ENCODE results near the gene ZNF48.

ZNF48 gene

GRCh38 chr16:30357715-30358576, 37.3 kb upstream of the ZNF48 start:
- DNase-seq (ENCODE audit: extremely low spot score, insufficient read length, low read depth), result no peak
- no peak for FAIRE-seq

GRCh38 chr16:30358577-30358936, 36.7 kb upstream of the ZNF48 start:
- DNase-seq (ENCODE audit: extremely low spot score, insufficient read length, low read depth), result no peak
- no peak for FAIRE-seq

DNA sequence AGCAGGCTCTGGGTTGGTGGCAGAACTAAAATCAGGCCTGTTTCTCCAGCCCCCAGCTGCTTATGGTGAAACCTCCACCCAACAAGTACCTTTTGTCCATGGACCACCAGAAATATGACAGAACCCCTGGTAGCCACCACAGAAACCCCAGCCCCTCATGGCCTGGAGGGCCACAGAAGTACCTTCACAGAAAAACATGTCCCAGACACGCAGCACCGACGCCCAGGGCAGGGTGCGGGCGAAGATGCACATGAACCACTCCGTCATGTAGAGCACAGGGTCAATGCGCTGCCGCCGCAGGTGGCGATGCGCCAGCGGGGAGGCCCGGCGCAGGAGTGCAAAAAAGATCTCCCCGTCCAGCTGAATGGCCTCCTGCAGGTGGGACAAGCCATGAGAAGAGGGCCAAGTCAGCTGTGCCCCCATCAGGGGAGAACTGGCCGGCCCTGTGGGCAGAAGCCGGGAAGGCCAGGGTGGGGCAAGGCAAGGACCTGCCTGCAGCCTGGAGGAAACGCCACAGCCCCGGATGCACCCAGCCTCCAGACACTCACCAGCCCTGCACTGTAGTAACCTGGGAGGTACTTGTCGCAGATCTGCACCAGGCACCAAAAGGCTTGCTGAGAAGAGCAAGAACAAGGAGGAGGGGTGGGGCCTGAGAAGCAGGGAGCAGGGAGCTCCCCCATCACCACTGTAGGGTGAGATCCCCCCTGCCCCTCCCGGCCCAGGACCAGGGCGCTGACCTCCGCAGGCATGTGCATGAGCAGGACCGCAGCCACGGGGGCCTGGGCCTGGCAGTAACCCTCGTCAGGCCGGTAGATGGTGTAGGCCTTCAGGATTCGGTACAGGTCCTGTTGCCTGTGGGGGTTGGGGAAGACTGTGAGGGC, 36.0 kb upstream of the ZNF48 start:
- DNase-seq (ENCODE audit: extremely low spot score, insufficient read length, low read depth) (no peak), FAIRE-seq (no peak)

GRCh38 chr16:30359871-30360170, 35.4 kb upstream of the ZNF48 start:
- DNase-seq (ENCODE audit: extremely low spot score, insufficient read length, low read depth) (no peak), FAIRE-seq (no peak)

- no peak for FAIRE-seq
Observed at GRCh38 chr16:30361180-30361579, 34.0 kb upstream of the ZNF48 start.

DNA sequence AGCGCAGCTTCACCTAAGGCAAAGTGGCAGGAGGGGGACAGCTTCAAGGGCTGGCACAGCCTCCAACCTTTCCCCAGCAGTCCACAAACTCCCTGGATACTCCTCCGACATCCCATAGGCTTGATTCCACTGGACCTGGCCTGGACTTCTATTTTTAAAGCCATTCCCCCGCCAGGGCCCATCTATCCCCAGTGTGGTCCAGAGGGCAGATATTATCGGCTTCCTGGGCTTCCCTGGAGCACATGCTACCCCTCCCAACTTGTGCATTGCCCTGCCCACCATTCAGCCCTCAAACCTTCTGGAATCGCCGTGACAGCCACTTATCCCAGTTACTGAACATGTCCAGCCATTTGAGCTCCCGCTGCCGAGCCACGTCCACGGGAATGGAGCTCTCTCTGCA, 30.0 kb upstream of the ZNF48 start:
- no peak for FAIRE-seq
- no peak for DNase-seq (ENCODE audit: extremely low spot score, insufficient read length, low read depth)

More at GRCh38 chr16:30361180-30361579, 34.0 kb upstream of the ZNF48 start:
- no peak for DNase-seq (ENCODE audit: extremely low spot score, insufficient read length, low read depth)

GRCh38 chr16:30366511-30366910, 28.7 kb upstream of the ZNF48 start:
- DNase-seq (ENCODE audit: extremely low spot score, insufficient read length, low read depth) (no peak), FAIRE-seq (no peak)

GRCh38 chr16:30367349-30368009, 27.7 kb upstream of the ZNF48 start:
- FAIRE-seq, result no peak

DNA sequence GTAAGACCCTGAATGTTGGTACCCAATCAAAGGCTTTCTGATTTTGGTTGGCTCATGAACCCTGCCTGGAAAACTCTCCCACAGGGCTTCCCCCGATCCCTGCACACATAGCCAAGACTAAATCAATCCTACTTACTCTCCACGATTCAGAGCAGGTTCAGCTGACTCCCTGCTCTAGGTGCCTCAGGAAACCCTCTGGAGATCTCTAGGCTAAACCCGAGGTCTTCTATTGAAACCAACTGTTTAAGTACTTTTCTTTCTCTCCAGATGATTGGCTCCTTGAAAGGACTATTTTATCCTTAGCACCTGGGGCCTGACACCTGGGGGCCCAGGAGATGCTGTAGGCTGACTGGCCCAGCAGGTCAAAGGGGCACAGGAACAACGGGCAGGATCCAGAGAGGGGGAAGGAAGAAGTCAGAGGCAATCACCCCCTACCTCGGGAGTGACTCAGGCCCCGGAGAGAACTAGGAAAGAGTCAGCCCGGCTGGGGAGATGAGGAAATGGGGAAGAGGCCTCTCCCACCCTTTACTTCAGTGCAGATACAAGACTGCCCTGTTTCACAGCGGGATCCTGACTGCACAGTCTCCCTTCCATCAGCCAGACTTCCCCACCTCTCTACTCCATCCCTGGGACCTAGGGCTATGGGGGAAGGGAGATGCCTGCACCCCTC, 27.0 kb upstream of the ZNF48 start:
- FAIRE-seq (no peak), DNase-seq (ENCODE audit: extremely low spot score, insufficient read length, low read depth) (no peak)

More at GRCh38 chr16:30367349-30368009, 27.7 kb upstream of the ZNF48 start:
- DNase-seq (ENCODE audit: extremely low spot score, insufficient read length, low read depth), result no peak

DNA sequence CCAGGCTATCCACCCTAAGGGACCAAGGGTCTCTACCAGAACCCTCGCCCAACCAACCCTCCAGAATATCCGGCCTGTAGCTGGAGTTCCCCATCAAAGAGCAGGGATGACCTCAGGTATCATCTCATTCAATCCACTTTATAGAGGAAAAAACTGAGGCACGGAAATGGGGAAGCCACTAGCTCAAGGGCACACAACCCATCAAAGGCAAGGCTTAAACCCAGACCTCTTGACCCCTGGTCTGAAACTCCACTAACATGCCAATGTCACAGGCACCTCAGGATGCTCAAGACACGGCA, 26.5 kb upstream of the ZNF48 start:
- FAIRE-seq (no peak), DNase-seq (ENCODE audit: extremely low spot score, insufficient read length, low read depth) (no peak)

GRCh38 chr16:30369091-30369937, 25.9 kb upstream of the ZNF48 start:
- FAIRE-seq (no peak), DNase-seq (ENCODE audit: extremely low spot score, insufficient read length, low read depth) (no peak)

DNA sequence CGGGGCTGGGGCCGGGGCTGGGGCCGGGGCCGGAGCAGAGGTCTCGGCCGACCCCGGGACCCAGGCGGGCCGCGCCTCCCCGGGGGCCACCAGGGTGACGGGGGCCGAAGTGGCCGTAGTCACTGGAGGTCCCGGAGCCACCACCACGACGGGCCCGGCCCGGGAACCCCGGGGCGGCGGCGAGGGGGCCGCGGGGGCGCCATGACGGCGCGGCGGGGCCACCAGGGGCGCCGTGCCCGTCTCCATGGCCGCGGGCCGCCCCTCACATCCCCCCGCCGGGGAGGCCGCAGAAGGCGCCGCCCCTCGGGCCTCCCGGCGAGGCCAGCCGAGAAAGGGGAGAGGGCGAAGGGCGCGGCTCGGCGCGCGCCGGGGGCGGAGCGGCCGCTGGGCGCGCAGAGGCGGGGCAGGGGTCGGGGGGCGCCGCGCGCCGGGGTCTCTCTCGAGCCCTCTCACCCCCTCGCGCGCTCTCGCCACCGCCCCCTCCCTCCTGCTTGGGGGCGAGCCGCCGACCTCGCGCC, 25.2 kb upstream of the ZNF48 start:
- DNase-seq (ENCODE audit: extremely low spot score, insufficient read length, low read depth), result no peak
- no peak for FAIRE-seq

DNA sequence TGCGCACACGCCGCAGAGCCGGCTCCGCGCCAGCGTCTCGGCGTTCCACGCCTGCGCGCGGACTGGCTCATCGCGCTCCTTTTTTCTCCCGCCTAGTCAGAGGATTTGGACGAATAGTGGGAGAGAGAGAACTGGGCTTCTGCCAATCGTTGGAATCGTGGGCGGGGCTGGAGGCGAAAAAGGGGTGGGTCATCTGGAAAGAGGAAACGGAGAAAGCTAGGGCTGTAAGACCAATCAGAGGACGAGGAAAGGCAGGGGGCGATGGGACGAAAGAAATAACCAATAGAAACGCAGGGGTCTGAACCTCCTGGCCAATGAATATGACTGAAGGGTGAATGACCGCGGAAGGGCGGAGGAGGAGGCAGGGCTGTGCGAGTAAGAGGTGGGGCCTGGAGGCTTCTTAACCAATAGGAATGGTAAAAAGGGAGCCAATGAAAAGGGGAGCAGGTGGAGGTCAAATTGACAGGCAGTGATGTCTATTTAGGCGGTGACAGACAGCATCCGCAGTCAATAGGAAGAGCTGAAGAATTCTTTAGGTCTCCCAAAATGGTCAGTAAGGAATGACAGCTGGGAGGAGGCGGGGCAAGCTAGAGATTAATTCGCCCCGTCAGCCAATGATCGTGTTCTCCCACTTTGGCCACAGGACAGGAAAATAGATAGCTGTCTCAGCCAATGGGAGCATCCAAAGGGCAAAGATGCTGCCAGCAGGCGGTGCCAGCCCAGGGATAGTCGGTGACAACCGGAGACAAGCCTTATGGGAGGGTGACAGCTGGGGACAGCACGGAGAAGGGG, 24.6 kb upstream of the ZNF48 start, which contains the start of gene TBC1D10B:
TSS of gene TBC1D10B (minus strand) at position 39 of the 792 bp plus-strand sequence. CDS start 311 bp downstream, outside the sequence.
- DNase-seq (ENCODE audit: extremely low spot score, insufficient read length, low read depth) (peak; percentile 86), FAIRE-seq (peak; percentile 100)

GRCh38 chr16:30371248-30371816, 23.9 kb upstream of the ZNF48 start:
- DNase-seq (ENCODE audit: extremely low spot score, insufficient read length, low read depth) (no peak), FAIRE-seq (no peak)

DNA sequence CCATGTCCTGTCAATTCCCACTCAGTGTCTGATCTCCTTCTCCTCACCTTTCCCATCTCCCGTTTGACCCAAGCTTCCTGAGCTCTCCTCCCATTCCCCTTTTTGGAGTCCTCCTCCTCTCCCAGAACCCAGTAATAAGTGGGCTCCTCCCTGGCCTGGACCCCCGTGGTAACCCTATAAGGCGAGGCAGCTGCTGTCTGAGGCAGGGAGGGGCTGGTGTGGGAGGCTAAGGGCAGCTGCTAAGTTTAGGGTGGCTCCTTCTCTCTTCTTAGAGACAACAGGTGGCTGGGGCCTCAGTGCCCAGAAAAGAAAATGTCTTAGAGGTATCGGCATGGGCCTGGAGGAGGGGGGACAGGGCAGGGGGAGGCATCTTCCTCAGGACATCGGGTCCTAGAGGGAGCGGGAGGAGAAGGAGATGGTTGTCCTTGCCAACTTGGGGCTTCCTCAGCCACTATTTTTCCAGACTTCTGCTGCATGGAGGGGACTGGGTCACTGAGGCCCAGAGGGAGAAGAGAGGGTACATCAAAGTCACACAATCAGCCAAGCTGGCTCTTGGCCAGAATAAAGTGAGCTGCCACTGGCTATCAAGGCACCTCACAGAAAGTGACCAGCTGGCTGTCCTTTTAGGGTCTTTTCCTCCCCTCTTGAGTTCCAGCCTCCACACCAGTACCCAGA, 23.0 kb upstream of the ZNF48 start:
- DNase-seq (ENCODE audit: extremely low spot score, insufficient read length, low read depth), result no peak
- no peak for FAIRE-seq

DNA sequence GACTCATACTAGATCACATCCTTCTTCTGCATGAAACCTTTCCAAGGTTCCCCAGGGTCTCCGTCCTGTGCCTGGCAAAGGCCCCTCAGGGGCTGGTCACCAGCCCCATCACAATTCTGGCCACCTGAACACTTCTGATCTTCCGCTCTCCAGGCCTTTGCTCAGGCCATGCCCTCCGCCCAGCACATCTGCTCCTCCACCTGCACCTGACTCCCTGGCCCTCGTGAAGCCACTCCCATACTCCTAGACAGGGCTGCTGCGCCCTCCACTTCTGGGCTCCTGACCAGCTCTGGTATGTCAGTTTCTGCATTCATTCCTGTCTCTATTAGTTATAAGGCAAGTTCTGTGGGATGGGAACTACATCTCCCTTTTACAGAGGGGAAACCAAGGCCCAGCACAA, 22.5 kb upstream of the ZNF48 start:
- FAIRE-seq, result no peak
- no peak for DNase-seq (ENCODE audit: extremely low spot score, insufficient read length, low read depth)

DNA sequence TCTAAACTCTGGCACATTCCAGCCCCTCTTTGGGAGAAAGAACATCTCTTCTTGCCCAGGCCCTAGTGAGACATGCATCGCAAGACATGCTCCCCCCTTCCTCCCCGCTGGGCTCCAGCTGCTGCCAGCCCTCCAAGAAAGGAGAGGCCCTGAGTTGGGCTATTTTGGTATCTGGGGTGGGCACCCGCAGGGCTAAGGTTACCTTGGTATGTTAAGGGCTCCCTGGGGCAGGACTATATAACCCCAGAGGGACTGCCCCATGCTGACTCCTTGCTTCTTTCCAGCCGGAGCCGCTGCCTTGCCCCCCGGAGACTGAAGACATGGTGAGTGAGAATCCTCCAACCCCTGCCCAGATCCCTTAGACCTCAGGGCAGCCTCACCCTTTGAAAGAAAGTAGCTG, 20.7 kb upstream of the ZNF48 start, which contains the start of gene MYL11:
TSS of gene MYL11 (plus strand) at position 265 of the 400 bp plus-strand sequence. CDS start at position 321, 56 bp downstream.
- DNase-seq (ENCODE audit: extremely low spot score, insufficient read length, low read depth), result no peak
- no peak for FAIRE-seq
